GM18868 (cell line): ENCODE results near the gene CSN1S1.
"Not testable (repeated sequence)": the region's sequence is repeated elsewhere in the genome, so short reads cannot be mapped to it uniquely, and the experiment has no call there.

Source experiments
- ATAC-seq: cut with Tn5 transposase; IDR thresholded peaks from one replicate; pipeline ENCODE4 v1.9.1; 2021; ENCODE audit warnings: mild to moderate bottlenecking, moderate library complexity; ENCODE audit not compliant: unreplicated experiment

Gene CSN1S1

GRCh38 chr4:69930768-69931167, at the start of gene CSN1S1:
Gene CSN1S1 (plus strand): TSS chr4:69931068. CDS start chr4:69932556, 1,488 bp downstream.
- ATAC-seq = no peak

GRCh38 chr4:69881173-69881773, 49.6 kb upstream of the CSN1S1 start:
- peak; percentile 92 for ATAC-seq

GRCh38 chr4:69882150-69882549, 48.7 kb upstream of the CSN1S1 start:
- ATAC-seq = no peak

- peak; percentile 69 for ATAC-seq
Observed at GRCh38 chr4:69888336-69888735, 42.5 kb upstream of the CSN1S1 start.

DNA sequence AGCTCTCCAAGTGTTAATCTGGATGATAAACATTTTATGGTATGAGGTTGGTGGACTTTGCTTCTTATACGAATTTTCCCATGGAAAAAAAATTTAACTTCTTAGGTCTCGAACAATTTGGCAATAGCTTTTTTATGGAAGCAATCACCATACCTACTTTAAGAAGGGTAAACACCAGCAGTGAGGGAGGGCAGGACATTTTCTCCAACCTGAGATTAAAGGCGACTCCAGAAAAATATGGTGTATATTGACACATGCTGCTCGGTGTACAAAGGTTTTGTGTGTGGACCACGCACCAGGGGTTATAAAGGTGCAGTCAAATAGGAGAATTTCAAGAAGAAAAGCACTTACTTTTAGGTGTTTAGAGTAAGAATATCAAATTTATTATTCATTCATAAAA, 36.7 kb upstream of the CSN1S1 start:
- no peak for ATAC-seq

GRCh38 chr4:69894721-69895120, 36.1 kb upstream of the CSN1S1 start:
- no peak for ATAC-seq

DNA sequence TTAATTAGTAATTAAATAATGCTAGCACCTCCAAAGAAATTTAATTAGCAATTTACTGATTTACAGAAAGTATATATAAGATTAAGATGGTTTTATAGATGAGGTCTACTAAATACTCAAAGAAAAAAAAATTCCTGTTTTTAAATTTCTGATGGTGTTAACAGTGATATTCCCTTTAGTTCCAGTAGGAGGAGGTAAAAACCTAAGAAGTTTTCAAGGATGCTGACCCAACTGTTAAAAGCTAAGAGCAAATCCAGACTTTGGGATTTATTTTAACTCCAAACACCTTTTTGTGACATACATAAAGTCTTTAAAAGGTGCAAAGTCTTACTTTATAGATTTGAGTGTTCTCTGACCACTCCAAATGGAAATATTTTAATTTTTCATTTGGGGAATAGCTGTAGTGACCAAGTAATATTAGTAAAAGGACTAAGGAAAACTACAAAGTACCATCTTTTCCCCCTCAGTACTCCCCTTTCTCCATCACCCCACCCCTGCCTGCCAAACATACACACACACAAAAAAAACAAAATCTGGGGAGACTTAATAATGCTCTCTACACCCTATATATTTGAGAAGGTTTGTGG, 34.2 kb upstream of the CSN1S1 start:
- ATAC-seq = no peak

DNA sequence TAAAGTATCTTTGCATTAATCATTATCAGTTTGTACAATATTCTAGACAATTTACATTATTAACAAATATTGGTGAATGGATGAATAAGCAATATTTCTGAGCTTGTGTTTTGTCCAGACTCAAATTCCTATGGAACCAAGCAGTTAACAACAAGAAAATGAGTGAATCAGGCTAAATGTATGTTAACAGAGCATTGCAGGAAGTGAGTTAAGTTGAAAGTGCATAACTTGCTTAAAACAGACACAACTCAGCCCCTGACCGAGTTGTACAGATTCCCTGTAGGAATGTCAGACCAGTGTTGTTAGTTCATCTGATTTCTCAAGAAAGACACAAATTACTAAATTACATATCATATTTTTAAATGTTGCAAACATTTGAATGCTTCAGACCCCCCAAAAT, 23.7 kb upstream of the CSN1S1 start:
- ATAC-seq = no peak

- ATAC-seq = peak; percentile 54
Observed at GRCh38 chr4:69909195-69909594, 21.7 kb upstream of the CSN1S1 start.

DNA sequence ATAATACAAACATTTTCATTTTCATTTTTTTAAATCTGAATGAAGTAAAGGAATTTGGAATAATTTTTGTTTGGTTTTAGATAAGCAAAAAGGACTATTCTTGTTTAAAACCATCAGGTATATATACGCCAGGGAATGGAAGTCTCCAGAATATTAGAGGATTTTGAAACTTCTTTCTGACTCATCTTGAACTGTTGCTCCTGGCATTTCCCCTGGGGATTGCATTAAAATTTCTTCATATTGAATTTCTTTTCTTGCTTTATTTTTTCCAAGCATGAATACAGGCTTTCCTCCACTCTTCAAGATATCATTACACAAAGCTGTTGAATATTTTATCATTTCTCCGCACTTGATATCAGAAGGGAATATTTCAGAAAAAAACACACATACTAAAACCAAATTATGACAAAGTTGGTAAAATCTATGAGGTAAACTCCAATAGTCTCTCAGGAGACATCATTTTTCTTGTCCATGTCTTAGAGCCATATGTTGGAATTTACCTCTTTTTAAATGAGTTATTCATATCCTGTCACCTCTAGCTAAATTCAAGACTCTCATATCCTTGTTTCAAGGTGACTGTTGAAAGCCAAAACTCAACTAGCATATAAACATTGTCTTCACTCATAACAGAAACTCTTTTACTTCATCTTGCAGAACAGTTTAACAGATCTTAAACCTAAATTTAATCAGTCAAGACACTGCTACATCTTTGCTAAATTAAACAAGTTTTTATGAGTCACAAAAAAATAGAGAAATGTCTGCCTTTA, 20.7 kb upstream of the CSN1S1 start:
- peak; percentile 93 for ATAC-seq

DNA sequence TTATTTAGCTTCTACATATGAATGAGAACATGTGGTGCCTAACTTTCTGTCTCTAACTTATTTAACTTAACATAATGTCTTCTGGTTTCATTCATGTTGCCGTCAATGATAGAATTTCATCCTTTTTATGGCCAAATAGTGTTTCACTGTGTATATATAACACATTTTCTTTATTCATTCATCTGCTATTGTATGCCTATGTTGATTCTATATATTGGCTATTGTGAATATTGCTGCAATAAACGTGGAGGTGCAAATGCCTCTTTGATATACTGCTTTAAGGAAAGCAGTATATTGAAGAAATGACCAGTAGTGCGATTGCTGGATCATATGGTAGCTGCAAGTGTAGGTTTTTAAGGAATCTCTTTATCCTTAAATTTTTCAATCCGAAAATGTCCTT, 10.0 kb upstream of the CSN1S1 start:
- no peak for ATAC-seq

DNA sequence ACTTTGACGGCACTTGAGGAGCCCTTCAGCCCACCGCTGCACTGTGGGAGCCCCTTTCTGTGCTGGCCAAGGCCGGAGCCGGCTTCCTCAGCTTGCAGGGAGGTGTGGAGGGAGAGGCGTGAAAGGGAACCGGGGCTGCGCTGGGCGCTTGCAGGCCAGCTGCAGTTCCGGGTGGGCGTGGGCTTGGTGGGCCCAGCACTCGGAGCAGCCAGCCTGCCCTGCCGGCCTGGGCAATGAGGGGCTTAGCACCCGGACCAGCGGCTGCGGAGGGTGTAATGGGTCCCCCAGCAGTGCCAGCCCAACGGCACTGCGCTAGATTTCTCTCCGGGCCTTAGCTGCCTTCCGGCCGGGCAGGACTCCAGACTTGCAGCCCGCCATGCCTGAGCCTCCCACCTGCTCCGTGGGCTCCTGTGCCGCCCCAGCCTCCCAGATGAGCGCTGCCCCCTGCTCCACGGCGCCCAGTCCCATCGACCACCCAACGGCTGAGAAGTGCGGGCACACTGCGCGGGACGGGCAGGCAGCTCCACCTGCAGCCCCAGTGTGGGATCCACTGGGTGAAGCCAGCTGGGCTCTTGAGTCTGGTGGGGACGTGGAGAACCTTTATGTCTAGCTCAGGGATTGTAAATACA, 7.0 kb upstream of the CSN1S1 start:
- ATAC-seq = not testable (repeated sequence)

DNA sequence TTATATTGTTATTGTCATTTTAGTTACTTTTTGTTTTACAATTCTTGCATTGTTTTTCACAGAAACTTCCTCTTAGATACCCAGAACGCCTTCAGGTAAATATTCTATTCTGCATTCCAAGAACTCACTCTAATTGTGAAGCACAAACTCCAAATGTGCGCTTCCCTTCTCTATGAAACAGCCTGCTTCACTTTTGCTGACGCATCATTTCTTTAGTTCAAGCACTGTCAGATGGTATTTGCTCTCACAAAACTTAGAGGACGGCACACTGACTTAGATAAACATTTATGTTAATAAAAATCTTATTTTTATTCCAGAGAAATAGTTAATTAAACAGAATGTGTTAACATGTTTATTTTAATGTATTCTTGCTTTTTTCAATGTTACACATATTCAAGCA, 3.3 kb downstream of the CSN1S1 start:
- ATAC-seq = no peak

DNA sequence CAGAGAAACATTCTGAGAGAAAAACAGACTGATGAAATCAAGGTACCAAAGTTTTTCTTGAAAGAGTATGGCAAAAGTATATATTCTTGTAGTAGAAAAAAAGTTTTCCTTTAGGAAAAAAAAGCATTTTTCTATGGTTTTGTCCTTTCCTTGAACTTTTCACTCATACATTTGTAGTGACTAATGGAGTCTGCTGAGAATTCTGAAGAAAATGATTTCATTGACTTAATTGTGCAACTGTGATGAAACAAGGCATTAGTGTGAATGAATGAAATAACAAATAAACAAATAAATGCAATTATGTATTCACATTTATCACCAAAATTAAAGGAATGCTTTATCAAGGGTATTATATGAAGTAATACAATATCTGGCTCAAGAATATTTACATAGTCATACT, 5.7 kb downstream of the CSN1S1 start:
- ATAC-seq = no peak

DNA sequence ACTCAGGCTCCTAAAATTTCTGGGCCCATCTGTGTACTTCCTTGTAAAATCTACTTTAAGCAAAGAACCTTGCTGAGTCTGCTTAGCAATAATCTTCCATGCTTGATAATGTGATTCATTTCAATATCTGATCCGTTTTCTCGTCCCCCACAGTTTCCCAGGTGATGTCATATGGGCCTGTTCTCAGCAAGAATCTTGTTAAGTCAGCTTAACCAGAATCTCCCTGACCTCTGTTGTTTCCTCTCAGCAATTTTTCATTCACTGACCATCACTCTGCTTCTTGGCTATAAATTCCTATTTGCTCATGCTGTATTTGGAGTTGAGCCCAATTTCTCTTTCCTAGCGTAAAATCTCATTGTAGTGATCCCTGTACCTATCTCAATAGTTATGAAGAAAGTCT, 20.7 kb downstream of the CSN1S1 start:
- no peak for ATAC-seq

DNA sequence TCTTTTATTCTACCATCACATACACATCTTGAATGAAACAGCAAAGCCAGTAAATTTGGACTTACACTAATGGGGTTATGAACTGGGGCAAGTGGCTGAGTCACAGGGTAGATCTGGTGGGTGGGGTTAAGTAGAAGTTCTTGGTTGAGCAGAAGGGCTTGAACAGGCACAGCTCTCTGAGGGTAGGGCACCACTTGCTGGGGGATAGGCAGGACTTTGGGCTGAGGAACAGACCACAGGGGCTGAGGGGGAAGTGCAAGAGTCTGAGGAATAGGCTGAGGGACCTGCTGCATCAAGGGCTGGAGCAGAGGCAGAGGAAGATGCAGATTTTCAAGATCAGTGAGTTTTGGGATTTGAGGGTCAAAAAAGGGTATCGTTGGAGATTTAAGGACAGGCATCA, 26.3 kb downstream of the CSN1S1 start:
- no peak for ATAC-seq

DNA sequence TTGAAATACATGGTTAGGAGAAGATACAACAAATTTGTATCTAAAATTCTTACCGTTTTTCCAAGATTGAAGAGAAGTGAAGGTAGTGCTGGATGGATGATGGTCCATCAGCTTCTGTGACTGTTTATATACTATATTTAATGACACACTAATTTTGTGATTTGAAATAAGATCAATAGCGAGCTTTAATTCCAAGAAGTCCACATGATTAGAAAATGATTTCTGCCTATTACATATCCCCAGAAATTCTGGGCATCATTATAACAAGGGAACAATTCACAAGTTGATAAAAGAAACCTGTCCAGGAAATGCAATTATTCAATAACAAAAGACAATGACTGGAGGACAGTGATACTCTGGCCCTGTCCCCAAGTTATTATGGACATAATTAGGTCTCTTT, 34.8 kb downstream of the CSN1S1 start, which contains the start of gene CSN2:
TSS of gene CSN2 (minus strand) at position 101 of the 400 bp plus-strand sequence. CDS start 4,733 bp downstream, outside the sequence.
- ATAC-seq = no peak

DNA sequence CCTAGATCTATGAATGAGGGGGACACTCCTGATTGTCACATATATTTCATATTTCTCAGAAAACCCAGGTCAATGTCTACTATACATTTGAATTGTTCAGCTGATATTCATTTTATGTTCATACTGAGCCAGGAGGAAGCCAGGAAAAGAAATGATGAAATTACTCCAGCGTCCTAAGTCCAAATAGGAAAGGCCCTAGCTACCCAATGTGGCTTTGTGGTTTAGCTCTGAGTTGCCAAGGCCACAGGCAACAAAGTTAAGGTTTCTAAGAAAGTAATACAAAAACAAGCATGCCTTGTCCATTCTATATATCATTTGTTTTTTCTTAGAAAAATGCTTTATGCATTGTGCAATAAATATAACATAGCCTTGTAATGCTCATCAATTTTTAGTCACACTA, 39.2 kb downstream of the CSN1S1 start:
- ATAC-seq = no peak

GRCh38 chr4:69974631-69975030, 43.8 kb downstream of the CSN1S1 start:
- no peak for ATAC-seq

GRCh38 chr4:69977582-69977981, 46.7 kb downstream of the CSN1S1 start:
- ATAC-seq = no peak

DNA sequence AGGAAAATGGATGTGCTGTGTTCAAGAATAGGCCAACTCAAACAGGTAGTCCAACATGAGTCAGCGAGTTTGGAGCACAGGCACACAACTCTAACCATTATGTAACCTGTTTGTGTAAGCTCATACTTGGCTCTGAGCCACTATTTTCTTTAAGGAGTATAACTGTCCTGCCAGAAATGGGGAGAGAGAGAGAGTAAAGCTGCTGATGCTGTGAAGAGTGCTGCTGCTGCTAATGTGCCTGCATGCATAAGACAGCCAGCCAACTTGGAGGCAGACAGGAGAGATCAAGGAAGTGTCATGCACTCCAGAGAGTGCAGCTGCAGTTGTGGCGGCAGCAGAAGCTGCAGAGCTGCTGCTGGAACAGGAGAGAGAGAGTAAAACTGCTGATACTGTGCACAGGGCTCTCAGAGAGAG, 53.2 kb downstream of the CSN1S1 start:
- peak; percentile 75 for ATAC-seq

DNA sequence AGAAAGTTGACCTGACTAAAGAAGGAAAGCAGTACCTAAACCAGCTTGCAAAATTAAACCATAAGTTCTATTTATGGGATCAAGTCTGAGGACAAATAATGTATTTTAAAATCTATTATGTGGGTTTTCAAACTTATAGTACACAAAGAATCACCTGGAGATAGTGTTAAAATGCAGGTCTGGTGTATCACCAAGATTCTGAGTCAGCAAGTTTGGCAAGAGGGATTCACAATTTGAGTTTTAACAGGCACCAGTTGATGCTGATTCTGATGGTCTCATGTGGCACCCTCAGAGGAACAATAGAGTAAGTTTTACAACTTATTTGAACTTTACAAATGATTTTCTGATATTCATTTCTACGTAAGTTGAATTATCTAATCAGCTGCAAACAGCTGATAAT, 55.8 kb downstream of the CSN1S1 start:
- ATAC-seq = no peak
